HFF-Myc (cell line): ENCODE measurements around the gene USP50.

Experiments
- DNase-seq: peaks from one replicate; pipeline ENCODE4 v3.0.0-alpha.2; 2011; ENCODE audit warnings: low read depth; ENCODE audit errors: extremely low read depth
- H3K4me3 ChIP-seq: replicated peaks from 2 replicates; pipeline ENCODE4 v1.5.1; 2011; ENCODE audit warnings: low read depth, mild to moderate bottlenecking, control low read depth, low read length
- CTCF ChIP-seq: IDR thresholded peaks from 2 replicates; pipeline ENCODE4 v1.5.1; 2012; ENCODE audit warnings: mild to moderate bottlenecking, low read depth, low read length, control low read depth; ENCODE audit errors: missing control alignments

Gene USP50

GRCh38 chr15:50493625-50494024 lies 52.8 kb downstream of the USP50 start:
- DNase-seq, result no peak
- no peak for TF ChIP-seq CTCF
- H3K4me3 ChIP-seq, result no peak overlapping the region

- no peak for DNase-seq
- TF ChIP-seq CTCF, result no peak
- H3K4me3 ChIP-seq, result no peak overlapping the region
These were observed 59.2 kb downstream of the USP50 start for GRCh38 chr15:50487287-50487686.

- TF ChIP-seq CTCF, result no peak
- DNase-seq, result no peak
- H3K4me3 ChIP-seq, result no peak overlapping the region
These were observed 61.1 kb downstream of the USP50 start for GRCh38 chr15:50485389-50485788.

GRCh38 chr15:50484781-50485180 lies 61.7 kb downstream of the USP50 start:
- no peak overlapping the region for H3K4me3 ChIP-seq
- TF ChIP-seq CTCF, result no peak
- no peak for DNase-seq

- no peak for DNase-seq
- no peak for TF ChIP-seq CTCF
- H3K4me3 ChIP-seq, result no peak overlapping the region
These were observed 70.3 kb downstream of the USP50 start for GRCh38 chr15:50476143-50476542.

GRCh38 chr15:50471072-50471471 lies 75.4 kb downstream of the USP50 start:
- no peak overlapping the region for H3K4me3 ChIP-seq
- no peak for TF ChIP-seq CTCF
- DNase-seq, result no peak
